ENCODE data around the gene EPHA5.

EPHA5 gene

GRCh38 chr4:65510976-65511375 lies 159.3 kb downstream of the EPHA5 start:
- TF ChIP-seq YY1 (IDR thresholded peaks at IDR 0.05; ENCODE audit: low read depth) (no peak), USF1 (IDR thresholded peaks at IDR 0.05) (no peak), CREB1 (IDR thresholded peaks at IDR 0.05; ENCODE audit: low read depth) (no peak), NFIC (IDR thresholded peaks at IDR 0.05) (no peak), TCF12 (IDR thresholded peaks at IDR 0.05; ENCODE audit: low read depth) (no peak), TAF1 (IDR thresholded peaks at IDR 0.05; ENCODE audit: low read depth) (no peak), RAD21 (IDR thresholded peaks at IDR 0.05; ENCODE audit: low read depth) (no peak), EGR1 (IDR thresholded peaks at IDR 0.05) (no peak), CEBPB (IDR thresholded peaks at IDR 0.05) (no peak), ZBTB7A (IDR thresholded peaks at IDR 0.05; ENCODE audit: low read depth) (no peak), TEAD4 (IDR thresholded peaks at IDR 0.05) (no peak)
- TF ChIP-seq, protein P1, sequence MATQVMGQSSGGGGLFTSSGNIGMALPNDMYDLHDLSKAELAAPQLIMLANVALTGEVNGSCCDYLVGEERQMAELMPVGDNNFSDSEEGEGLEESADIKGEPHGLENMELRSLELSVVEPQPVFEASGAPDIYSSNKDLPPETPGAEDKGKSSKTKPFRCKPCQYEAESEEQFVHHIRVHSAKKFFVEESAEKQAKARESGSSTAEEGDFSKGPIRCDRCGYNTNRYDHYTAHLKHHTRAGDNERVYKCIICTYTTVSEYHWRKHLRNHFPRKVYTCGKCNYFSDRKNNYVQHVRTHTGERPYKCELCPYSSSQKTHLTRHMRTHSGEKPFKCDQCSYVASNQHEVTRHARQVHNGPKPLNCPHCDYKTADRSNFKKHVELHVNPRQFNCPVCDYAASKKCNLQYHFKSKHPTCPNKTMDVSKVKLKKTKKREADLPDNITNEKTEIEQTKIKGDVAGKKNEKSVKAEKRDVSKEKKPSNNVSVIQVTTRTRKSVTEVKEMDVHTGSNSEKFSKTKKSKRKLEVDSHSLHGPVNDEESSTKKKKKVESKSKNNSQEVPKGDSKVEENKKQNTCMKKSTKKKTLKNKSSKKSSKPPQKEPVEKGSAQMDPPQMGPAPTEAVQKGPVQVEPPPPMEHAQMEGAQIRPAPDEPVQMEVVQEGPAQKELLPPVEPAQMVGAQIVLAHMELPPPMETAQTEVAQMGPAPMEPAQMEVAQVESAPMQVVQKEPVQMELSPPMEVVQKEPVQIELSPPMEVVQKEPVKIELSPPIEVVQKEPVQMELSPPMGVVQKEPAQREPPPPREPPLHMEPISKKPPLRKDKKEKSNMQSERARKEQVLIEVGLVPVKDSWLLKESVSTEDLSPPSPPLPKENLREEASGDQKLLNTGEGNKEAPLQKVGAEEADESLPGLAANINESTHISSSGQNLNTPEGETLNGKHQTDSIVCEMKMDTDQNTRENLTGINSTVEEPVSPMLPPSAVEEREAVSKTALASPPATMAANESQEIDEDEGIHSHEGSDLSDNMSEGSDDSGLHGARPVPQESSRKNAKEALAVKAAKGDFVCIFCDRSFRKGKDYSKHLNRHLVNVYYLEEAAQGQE (IDR thresholded peaks at IDR 0.05; ENCODE audit: low read depth) = no peak

GRCh38 chr4:65508168-65508567 lies 162.1 kb downstream of the EPHA5 start:
- TF ChIP-seq CREB1 (IDR thresholded peaks at IDR 0.05; ENCODE audit: low read depth) (no peak), NFIC (IDR thresholded peaks at IDR 0.05) (no peak), TAF1 (IDR thresholded peaks at IDR 0.05; ENCODE audit: low read depth) (no peak), TEAD4 (IDR thresholded peaks at IDR 0.05) (peak; percentile 36; the same call in 1 of the 2 replicates), EP300 (IDR thresholded peaks at IDR 0.05; ENCODE audit: borderline replicate concordance) (peak; percentile 46; the same call in 1 of the 2 replicates)

DNA sequence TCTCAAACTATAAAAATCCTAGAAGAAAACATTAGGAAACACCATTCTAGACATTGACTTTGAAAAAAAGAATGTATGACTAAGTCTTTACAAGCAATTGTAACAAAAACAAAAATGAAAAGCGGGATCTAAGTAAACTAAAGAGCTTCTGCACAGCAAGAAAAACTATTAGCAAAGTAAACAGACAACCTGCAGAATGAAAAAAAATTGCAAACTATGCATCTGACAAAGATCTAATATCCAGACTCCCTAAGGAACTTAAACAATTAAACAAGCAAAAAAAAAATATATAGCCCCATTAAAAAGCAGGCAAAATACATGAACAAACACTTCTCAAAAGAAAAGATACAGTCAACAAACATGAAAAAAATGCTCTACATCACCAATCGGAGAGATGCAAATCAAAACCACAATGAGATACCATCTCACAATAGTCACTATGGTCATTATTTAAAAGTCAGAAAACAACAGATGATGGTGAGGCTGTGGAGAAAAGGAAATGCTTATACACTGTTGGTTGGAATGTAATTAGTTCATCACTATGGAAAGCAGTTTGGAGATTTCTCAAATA lies 168.1 kb downstream of the EPHA5 start:
- no peak for TF ChIP-seq NFIC (IDR thresholded peaks at IDR 0.05)
- TF ChIP-seq TCF12 (IDR thresholded peaks at IDR 0.05; ENCODE audit: low read depth) = no peak
- TF ChIP-seq RAD21 (IDR thresholded peaks at IDR 0.05; ENCODE audit: low read depth) = no peak
- no peak for TF ChIP-seq TAF1 (IDR thresholded peaks at IDR 0.05; ENCODE audit: low read depth)
- no peak for TF ChIP-seq YY1 (IDR thresholded peaks at IDR 0.05; ENCODE audit: low read depth)
- no peak for TF ChIP-seq FOXM1 (IDR thresholded peaks at IDR 0.05; ENCODE audit: borderline replicate concordance, low read depth)
- no peak for TF ChIP-seq CREB1 (IDR thresholded peaks at IDR 0.05; ENCODE audit: low read depth)
- no peak for TF ChIP-seq ZBTB7A (IDR thresholded peaks at IDR 0.05; ENCODE audit: low read depth)
- no peak for TF ChIP-seq EGR1 (IDR thresholded peaks at IDR 0.05)
- TF ChIP-seq CEBPB (IDR thresholded peaks at IDR 0.05) = no peak
- TF ChIP-seq, protein P1 (IDR thresholded peaks at IDR 0.05; ENCODE audit: low read depth) = no peak
- TF ChIP-seq USF1 (IDR thresholded peaks at IDR 0.05) = no peak
- TF ChIP-seq, protein P2, sequence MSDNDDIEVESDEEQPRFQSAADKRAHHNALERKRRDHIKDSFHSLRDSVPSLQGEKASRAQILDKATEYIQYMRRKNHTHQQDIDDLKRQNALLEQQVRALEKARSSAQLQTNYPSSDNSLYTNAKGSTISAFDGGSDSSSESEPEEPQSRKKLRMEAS (IDR thresholded peaks at IDR 0.05) = no peak
- no peak for TF ChIP-seq TEAD4 (IDR thresholded peaks at IDR 0.05)
- TF ChIP-seq EP300 (IDR thresholded peaks at IDR 0.05; ENCODE audit: borderline replicate concordance) = no peak

DNA sequence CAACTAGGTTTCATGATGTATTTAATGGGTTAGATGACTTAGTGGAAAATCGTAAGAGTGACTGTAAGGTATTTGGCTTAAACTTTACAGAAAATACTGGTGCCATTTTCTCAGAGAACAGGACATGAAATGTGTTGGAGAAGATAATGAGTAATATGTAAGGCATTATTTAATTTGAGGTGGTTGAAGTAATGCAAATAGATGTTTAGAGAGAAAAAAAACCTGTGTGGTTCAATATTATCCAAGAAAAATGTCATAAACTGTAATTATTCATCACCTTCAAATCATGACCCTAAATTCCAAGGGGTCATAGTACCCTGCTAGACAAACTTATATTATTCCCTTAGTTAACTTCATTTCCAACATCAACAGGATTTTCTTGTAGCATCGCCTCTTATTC lies 171.7 kb downstream of the EPHA5 start:
- TF ChIP-seq, protein P1 (IDR thresholded peaks at IDR 0.05; ENCODE audit: low read depth) = no peak
- TF ChIP-seq CEBPB (IDR thresholded peaks at IDR 0.05) (no peak), CREB1 (IDR thresholded peaks at IDR 0.05; ENCODE audit: low read depth) (no peak), USF1 (IDR thresholded peaks at IDR 0.05) (no peak), TCF12 (IDR thresholded peaks at IDR 0.05; ENCODE audit: low read depth) (no peak), EP300 (IDR thresholded peaks at IDR 0.05; ENCODE audit: borderline replicate concordance) (no peak), TEAD4 (IDR thresholded peaks at IDR 0.05) (no peak), NFIC (IDR thresholded peaks at IDR 0.05) (no peak)

Data from Ishikawa (cell line).